AG04450 (cell line): ENCODE results near the gene DEGS2. TPM values are rescaled to one million over a fixed set of nuclear protein-coding genes. Genes with fewer than 3 reads are reported as not detected.
A peak's percentile ranks its signal among the peaks of the same experiment; 100 is the strongest.

Experiments
- CTCF ChIA-PET: fragments of 300-600, 350-600 bp; formaldehyde crosslinking; extraction: SDS; loops from one replicate; lab custom pipeline; 2022; ENCODE audit warnings: antibody characterized with exemption, inconsistent platforms; lab: Charles Lee
- POLR2A ChIA-PET: fragments of 350-600 bp; formaldehyde crosslinking; extraction: SDS; loops from one replicate; lab custom pipeline; 2021; ENCODE audit warnings: antibody characterized with exemption, inconsistent platforms; lab: Yijun Ruan, JAX
- DNase-seq: peaks from one replicate; pipeline ENCODE4 v3.0.0-alpha.2; 2011; ENCODE audit warnings: low read depth, low spot score
- H3K27ac ChIP-seq: one replicate; pipeline ENCODE4 v1.5.1; 2012; ENCODE audit warnings: low read depth, low read length, control low read depth
- H3K27me3 ChIP-seq: one replicate; pipeline ENCODE4 v1.6.0; 2012; ENCODE audit warnings: low read length; ENCODE audit not compliant: control insufficient read depth, insufficient read depth
- H3K4me3 ChIP-seq: 2 replicates; pipeline ENCODE4 v1.5.1; 2011; ENCODE audit warnings: mild to moderate bottlenecking, low read depth, low read length, control low read depth
- H3K9me3 ChIP-seq: 2 replicates; pipeline ENCODE4 v1.5.1; 2012; ENCODE audit warnings: low read length; ENCODE audit not compliant: control insufficient read depth, insufficient read depth
- polyA plus RNA-seq: library from polyadenylated mRNA; depleted of rRNA; stranded (reverse); fragments of >200 nt; gene quantifications from 2 replicates; pipeline ENCODE4 v1.2.3, GENCODE V29; 2011
- TF ChIP-seq, protein P1 (sequence below): IDR thresholded peaks from 2 replicates; pipeline ENCODE4 v1.5.1; 2011; ENCODE audit warnings: low read depth, low read length, control low read depth, inconsistent platforms

The DEGS2 gene
- polyA plus RNA-seq, 1 experiment, result not detected

GRCh38 chr14:100147691-100148464, 11.6 kb downstream of the DEGS2 start:
- no peak for DNase-seq
- POLR2A ChIA-PET, result interaction anchor here (0.6 to 1.1 kb wide), 2 partner anchors 45 to 100 kb away, joined by 3 to 9 read pairs; no protein-coding TSS in a partner anchor
- TF ChIP-seq, protein P1, sequence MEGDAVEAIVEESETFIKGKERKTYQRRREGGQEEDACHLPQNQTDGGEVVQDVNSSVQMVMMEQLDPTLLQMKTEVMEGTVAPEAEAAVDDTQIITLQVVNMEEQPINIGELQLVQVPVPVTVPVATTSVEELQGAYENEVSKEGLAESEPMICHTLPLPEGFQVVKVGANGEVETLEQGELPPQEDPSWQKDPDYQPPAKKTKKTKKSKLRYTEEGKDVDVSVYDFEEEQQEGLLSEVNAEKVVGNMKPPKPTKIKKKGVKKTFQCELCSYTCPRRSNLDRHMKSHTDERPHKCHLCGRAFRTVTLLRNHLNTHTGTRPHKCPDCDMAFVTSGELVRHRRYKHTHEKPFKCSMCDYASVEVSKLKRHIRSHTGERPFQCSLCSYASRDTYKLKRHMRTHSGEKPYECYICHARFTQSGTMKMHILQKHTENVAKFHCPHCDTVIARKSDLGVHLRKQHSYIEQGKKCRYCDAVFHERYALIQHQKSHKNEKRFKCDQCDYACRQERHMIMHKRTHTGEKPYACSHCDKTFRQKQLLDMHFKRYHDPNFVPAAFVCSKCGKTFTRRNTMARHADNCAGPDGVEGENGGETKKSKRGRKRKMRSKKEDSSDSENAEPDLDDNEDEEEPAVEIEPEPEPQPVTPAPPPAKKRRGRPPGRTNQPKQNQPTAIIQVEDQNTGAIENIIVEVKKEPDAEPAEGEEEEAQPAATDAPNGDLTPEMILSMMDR, result no peak

DNA sequence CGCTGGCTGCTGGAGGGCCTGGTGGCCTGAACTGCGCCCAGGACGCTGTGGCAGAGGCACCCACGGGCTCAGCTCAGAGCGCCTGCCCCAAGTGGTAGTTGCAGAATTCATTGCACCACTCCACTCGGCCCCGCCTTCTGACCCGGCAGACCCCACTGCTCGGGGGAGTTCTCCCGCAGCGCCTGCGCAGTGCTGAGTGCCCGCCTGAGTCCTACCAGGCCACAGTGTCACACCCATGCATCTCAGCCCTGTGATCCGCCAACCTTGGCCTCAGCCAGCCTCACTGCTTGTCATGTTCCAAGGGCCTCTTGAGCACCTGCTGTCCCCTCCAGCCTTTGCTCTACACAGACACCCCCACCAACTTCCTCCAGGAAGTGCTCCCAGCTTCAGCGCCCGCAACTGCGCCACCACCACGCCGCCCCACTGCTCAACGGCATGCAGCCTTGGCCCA, 12.2 kb downstream of the DEGS2 start:
- Histone ChIP-seq H3K4me3 (no peak overlapping the region), H3K27ac (no peak overlapping the region), H3K27me3 (no peaks in the 10 kb centered on the region), H3K9me3 (no peaks in the 10 kb centered on the region; the same call in 1 of the 2 replicates)
- POLR2A ChIA-PET, result interaction anchor here (0.6 to 1.1 kb wide), 2 partner anchors 46 to 101 kb away, joined by 3 to 9 read pairs; no protein-coding TSS in a partner anchor
- no peak for DNase-seq
- CTCF ChIA-PET, result no interaction called here
- TF ChIP-seq, protein P1, result no peak

More at GRCh38 chr14:100147691-100148464, 11.6 kb downstream of the DEGS2 start:
- no peak overlapping the region for H3K4me3 ChIP-seq
- H3K27ac ChIP-seq, result peak overlapping the region; percentile 21
- CTCF ChIA-PET, result no interaction called here
- no peaks in the 10 kb centered on the region; the same call in 1 of the 2 replicates for H3K9me3 ChIP-seq
- no peaks in the 10 kb centered on the region for H3K27me3 ChIP-seq

DNA sequence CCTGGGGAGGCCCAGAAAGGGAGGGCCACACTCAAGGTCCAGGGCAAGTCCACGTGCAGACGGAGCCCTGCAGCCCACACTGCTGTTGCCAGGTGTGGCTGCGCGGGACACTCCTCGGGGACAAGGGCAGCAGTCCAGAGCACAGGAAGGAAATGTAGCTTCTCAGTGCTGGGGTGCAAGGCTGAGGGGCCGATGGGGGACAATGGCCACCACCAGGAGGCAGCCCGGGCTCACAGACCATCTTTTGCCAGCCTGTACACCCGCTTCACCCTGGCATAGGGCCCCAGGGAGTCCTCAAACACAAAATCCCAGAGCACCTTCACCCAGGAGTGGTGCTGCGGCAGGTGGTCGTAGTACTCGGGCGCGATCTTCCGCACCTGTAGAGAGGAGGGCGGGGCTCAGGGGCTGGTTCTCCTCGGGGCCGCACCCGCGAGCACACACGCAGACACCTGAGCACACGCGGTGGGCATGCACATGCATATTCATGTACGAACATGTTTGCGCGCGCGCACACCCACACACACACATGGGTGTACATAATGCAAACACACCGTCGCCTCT, 12.8 kb downstream of the DEGS2 start:
- ChIA-PET CTCF (no interaction called here), POLR2A (interaction anchor here (0.6 kb wide), 1 partner anchor 45 kb away, joined by 3 read pairs; no protein-coding TSS in a partner anchor)
- no peak overlapping the region for H3K27ac ChIP-seq
- no peak overlapping the region for H3K4me3 ChIP-seq
- no peaks in the 10 kb centered on the region for H3K27me3 ChIP-seq
- no peaks in the 10 kb centered on the region; the same call in 1 of the 2 replicates for H3K9me3 ChIP-seq
- DNase-seq, result no peak
- TF ChIP-seq, protein P1, result no peak

- no peak for DNase-seq
- CTCF ChIA-PET, result no interaction called here
- TF ChIP-seq, protein P1, result no peak
These were observed 13.6 kb downstream of the DEGS2 start for GRCh38 chr14:100145682-100146464.

More at GRCh38 chr14:100145682-100146464, 13.6 kb downstream of the DEGS2 start:
- Histone ChIP-seq H3K27me3 (no peaks in the 10 kb centered on the region), H3K4me3 (no peak overlapping the region), H3K9me3 (no peaks in the 10 kb centered on the region; the same call in 1 of the 2 replicates), H3K27ac (no peak overlapping the region)
- POLR2A ChIA-PET, result interaction anchor here (0.6 kb wide), 1 partner anchor 46 kb away, joined by 3 read pairs; no protein-coding TSS in a partner anchor
